PFSK-1 (cell line): Measurements from ENCODE around the gene PCDHGA4.

ENCODE experiments used
- POLR2AphosphoS5 ChIP-seq: IDR thresholded peaks from 2 replicates; pipeline ENCODE4 v1.6.1; 2012; ENCODE audit warnings: low read depth, mild to moderate bottlenecking, control low read depth, low read length, moderate library complexity
- TAF1 ChIP-seq: IDR thresholded peaks from 2 replicates; pipeline ENCODE4 v1.6.1; 2012; ENCODE audit warnings: low read length, control low read depth, borderline replicate concordance; ENCODE audit not compliant: insufficient read depth

GRCh38 chr5:141328231-141328630 lies 26.6 kb upstream of the PCDHGA4 start:
- no peak for TF ChIP-seq POLR2AphosphoS5
- no peak for TF ChIP-seq TAF1
